Activated CD8-positive, alpha-beta memory T cell treated with anti-CD3 and anti-CD28 coated beads, Interleukin-2, amount 50 U/mL, for 48 hours (primary cell): Measurements from ENCODE around the gene MOAP1.
"Not testable (repeated sequence)": the region's sequence is repeated elsewhere in the genome, so short reads cannot be mapped to it uniquely, and the experiment has no call there.

Experiments
- DNase-seq: peaks from one replicate; pipeline ENCODE4 v3.0.0-alpha.2; 2020

Gene MOAP1

GRCh38 chr14:93184391-93185348, at the start of gene MOAP1, which contains the start of gene LYSET:
Gene MOAP1, minus strand, starts transcription at chr14:93184897. Its CDS starts 655 bp downstream, at chr14:93184242.
Gene LYSET, plus strand, starts transcription at chr14:93185317. Its CDS starts 89 bp downstream, at chr14:93185406.
- peak; percentile 95 for DNase-seq

GRCh38 chr14:93233078-93233477, 48.4 kb upstream of the MOAP1 start:
- DNase-seq, result not testable (repeated sequence)

- no peak for DNase-seq
Observed at GRCh38 chr14:93232159-93232558, 47.5 kb upstream of the MOAP1 start.

- DNase-seq, result no peak
Observed at GRCh38 chr14:93231129-93231979, 46.7 kb upstream of the MOAP1 start.

GRCh38 chr14:93230539-93230938, 45.8 kb upstream of the MOAP1 start:
- DNase-seq, result no peak

- no peak for DNase-seq
Observed at GRCh38 chr14:93228550-93228949, 43.9 kb upstream of the MOAP1 start.

GRCh38 chr14:93223565-93223964, 38.9 kb upstream of the MOAP1 start:
- DNase-seq, result no peak

- no peak for DNase-seq
Observed at GRCh38 chr14:93220509-93220908, 35.8 kb upstream of the MOAP1 start.

- no peak for DNase-seq
Observed at GRCh38 chr14:93219103-93219726, 34.5 kb upstream of the MOAP1 start.

GRCh38 chr14:93214598-93214997, 29.9 kb upstream of the MOAP1 start:
- DNase-seq, result no peak

GRCh38 chr14:93212432-93212831, 27.7 kb upstream of the MOAP1 start:
- no peak for DNase-seq

- DNase-seq, result no peak
Observed at GRCh38 chr14:93207468-93208308, 23.0 kb upstream of the MOAP1 start.

- peak; percentile 91 for DNase-seq
Observed at GRCh38 chr14:93206793-93207467, 22.2 kb upstream of the MOAP1 start, which contains the start of the genes GON7 and UBR7. Gene GON7, minus strand, starts transcription at chr14:93207065. Its CDS starts 28 bp downstream, at chr14:93207037. Gene UBR7, plus strand, starts transcription at chr14:93207256. Its CDS starts 36 bp downstream, at chr14:93207292.

GRCh38 chr14:93201155-93201704, 16.5 kb upstream of the MOAP1 start:
- no peak for DNase-seq

- no peak for DNase-seq
Observed at GRCh38 chr14:93200553-93200952, 15.9 kb upstream of the MOAP1 start.

- no peak for DNase-seq
Observed at GRCh38 chr14:93199031-93199430, 14.3 kb upstream of the MOAP1 start.

- DNase-seq, result no peak
Observed at GRCh38 chr14:93195316-93195999, 10.8 kb upstream of the MOAP1 start.

- no peak for DNase-seq
Observed at GRCh38 chr14:93186956-93187355, 2.3 kb upstream of the MOAP1 start.

GRCh38 chr14:93186466-93186865, 1.8 kb upstream of the MOAP1 start:
- DNase-seq, result no peak

- DNase-seq, result no peak
Observed at GRCh38 chr14:93185349-93185720, 638 bp upstream of the MOAP1 start.
